ENCODE measurements around the gene UQCC2.

Gene UQCC2

DNA sequence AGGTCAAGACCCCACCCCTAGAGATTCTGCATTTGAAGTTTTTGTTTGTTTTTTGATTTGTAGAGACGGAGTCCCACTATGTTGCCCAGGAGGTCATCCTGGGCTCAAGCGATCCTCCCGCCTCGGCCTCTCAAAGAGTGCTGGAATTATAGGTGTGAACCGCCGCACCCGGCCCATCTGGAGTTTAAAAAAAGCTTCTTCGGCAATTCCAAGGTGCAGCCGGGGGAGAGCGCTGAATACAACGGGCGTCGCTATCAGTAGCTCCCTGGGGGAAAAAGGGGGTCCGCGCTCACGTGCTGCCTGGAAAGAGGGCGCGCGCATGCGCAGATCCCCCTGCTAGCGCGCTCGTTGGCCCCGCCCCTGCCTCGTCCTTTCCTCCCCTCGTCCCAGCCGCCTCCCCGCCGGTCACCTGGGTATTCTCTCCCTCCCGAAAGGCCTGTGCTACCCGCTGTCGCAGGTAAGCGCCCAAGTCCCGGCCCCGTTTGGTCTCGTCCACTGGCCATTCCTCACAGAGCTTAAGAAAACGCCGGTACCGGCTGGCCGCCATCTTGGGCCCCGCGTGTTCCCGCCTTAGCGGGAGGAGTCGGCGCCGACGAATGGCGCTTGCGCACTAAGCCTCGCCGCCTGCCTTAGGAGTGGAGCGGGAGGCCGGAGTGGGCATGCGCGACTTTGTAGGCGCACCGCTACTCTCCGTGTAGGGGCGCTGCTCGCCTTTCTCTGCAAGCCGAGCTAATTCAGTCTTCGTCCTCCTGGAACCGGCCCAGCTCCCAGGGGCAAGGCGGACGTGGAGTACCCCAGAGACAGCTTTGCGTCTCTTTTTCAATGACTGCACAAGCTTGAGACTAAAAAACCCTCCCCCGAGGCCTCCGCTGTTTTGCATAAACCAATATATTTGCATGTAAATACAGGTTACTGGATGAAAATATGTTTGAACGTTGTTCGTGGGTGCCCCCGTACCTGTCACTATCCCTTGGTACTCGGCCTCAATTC, at the start of gene UQCC2:
Gene UQCC2 (minus strand): TSS at position 561 of the 990 bp plus-strand sequence. CDS start 14 bp downstream, at position 547.
- peak; percentile 98 for DNase-seq

DNA sequence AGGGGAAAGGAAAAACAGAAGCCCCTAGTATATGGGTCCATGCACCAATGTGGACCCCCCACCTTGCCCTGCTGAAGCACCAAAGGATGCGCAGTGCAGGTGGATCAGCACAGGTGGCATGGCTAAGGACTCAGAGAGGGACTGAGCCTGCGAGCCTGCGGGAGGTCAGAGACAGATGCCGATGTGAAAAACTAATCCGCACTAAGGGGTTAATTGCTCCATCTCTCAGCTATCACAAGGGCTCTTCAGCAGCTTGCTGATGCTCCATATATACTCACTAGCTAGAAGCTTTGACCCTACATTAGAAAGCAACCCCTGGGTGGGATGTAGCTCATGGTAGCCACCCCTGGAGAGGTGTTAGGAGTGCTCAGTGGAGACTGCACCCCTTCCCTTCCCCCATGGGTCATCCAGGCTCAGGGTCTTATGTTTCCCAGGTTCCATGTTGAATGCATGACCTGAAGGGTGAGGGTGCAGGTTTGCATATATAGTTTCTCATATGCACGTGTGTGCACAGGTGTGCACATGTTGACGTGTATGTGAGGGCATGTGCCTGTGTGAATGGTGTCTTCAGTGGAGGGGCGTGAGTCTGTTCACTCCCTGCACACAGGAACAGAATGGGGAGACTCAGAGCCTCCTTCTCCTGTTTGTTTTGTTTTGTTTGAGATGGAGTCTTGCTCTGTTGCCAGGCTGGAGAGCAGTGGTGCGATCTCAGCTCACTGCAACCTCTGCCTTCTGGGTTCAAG, 48.6 kb upstream of the UQCC2 start:
- DNase-seq = no peak

DNA sequence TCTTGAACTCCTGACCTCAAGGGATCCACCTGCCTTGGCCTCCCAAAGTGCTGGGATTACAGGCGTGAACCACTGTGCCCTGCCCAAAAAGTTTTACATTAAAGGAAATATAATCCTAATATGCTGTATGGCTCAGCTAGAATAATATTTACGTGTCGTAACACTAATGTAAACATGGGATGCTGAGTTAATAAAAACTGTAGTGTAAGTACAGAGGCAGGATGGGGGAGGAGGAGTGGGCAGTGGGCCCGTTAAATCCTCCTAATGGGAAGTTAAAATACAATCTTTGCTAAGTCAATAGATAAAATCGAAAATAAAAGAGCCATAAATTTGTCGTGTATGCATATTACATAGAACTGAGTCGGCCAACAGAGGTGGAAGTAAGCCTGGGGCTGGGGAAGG, 47.3 kb upstream of the UQCC2 start:
- DNase-seq = no peak

GRCh38 chr6:33757906-33758305, 46.4 kb upstream of the UQCC2 start:
- DNase-seq = no peak

DNA sequence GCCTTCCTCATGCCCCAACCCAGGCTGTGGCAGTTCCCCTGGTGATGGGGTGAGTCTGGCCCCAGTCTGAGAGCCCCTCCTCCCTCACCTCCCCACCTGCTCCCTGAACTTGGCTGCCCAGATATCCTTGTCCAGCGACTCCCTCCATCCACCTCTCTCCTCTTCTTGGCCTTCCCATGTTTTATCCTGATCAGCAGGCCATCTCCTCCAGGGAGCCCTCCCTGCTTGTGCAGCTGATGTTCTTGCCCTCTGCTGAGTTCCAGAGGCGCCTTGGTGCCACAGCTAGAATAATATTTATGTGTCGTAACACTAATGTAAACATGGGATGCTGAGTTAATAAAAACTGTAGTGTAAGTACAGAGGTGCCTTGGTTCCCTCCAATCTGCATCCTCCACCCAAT, 45.6 kb upstream of the UQCC2 start:
- DNase-seq = no peak

DNA sequence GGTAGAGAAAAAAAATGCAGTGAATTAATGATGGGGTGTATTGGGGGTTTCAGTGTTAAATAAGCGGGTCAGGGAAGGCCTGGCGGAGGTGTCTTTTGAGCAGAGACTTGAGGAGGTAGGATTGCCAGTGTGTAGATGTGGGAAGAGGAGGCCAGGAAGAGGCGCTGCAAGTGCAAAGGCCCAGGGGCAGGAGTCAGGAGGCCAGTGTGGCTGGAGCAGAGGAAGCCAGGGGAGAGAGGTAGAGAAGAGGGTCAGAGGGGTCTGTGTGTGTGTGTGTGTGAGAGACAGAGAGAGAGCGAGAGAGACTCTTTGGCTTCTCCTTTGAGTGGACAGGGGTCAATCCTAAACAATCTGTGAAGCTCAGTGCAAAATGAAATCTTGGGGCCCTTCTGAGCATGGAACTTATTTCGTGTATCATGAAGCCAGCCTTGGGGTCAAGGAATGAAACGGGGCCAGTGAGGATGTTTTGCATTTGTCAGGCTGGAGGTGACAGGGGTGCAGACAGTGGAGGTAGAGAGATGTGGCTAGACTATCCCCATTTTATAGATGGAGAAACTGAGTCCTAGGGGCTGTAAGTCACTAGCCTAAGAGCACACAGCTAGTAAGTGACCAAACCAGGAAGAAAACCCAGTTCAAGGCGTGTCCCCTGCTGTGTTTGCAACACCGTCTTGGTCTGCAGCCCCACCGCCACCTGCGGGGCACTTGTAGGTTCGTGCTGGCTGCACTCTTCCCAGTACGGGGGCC, 44.9 kb upstream of the UQCC2 start:
- DNase-seq = no peak

GRCh38 chr6:33755070-33755869, 43.8 kb upstream of the UQCC2 start:
- DNase-seq = no peak

- DNase-seq = no peak
Measured at GRCh38 chr6:33754222-33754621, 42.7 kb upstream of the UQCC2 start.

DNA sequence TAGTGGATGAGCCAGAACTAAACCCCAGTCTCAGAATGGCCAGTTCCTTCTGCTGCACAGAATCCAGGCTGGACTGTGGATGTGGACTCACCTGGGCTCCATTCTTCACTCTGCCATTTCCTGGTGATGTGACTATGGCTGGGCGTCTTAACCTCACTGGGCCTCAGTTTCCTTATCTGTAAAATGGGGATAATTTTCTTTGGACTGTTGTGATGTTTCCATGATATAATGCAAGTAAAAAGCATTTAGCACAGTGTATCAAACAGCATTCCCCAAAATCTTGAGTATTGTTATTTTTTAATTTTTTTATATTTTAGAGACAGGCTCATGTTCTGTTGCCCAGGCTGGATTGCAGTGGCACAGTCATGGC, 41.1 kb upstream of the UQCC2 start:
- DNase-seq = no peak

DNA sequence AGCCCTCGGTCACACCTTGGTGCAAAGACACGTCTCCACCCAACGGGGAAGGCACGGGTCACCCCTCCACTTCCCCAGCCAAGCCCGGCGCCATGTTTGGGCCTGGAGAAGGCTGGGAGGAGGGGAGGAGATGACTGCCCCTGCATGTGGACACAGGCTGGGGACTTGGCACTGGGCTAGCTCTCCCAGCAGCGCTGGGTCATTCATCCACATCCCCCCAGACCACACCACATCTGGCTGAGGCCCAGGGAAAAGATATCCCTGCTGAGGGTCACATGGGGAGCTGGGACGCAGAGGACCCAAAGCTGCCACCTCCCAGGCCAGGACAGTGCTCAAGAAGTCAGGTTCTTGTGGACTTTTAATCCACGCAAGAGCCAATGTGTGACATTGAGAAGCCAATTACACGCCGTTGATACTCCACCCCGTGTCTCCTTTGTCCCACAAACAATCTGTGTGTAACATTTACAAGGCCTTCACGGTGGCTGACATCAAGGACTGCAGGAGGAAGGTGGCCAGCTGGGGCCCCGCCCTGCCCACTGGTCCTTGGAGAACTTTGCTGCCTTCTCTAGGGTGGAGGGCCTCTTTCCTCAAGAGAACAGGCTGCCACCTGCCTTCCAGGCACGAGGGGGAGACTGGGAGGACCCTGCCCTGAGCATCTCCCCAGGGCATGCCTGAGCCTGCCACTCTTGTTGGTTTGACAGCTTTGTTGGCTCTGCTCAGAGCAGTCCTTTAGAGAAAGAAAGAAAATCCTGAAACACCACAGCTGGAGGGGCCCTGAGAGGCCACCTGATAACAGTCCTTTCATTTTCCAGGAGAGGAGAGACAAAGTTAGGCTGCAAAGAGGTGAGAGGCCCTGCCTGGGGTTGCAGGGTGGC, 40.5 kb upstream of the UQCC2 start:
- no peak for DNase-seq

DNA sequence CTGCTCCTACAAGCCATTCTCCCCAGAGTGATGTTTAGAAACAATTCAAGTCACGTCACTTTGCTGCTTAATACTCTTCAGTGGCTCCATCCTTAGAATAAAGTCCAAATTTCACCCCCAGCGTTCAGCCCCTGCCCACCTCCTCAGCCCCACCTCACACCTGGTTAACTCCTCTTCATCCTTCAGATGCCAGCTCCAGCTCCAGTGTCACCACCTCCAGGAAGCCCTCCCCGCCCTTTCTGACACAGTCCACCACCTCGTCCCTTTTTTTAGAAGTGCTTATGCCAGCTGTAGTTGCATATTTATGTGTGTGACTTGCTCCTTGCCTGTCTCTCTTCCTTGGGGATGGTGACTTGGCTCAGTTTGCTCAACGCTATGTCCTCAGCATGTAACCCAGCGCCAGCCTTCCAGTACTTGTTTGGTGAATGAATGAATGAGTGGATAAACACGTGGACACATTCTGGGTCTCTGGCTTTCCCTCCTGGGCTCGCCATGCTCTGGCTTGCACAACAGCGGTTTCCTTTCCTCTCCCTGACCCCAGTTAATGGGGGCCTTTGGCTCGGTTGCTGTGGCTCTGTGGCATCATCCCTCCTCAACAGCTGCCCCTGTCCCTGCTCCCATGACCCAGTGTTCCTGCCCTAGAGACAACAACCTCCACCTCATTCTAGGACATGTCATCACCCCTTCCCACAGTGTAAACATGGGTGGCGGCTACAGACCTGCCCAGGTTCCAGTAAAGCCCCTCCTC, 38.9 kb upstream of the UQCC2 start:
- no peak for DNase-seq

DNA sequence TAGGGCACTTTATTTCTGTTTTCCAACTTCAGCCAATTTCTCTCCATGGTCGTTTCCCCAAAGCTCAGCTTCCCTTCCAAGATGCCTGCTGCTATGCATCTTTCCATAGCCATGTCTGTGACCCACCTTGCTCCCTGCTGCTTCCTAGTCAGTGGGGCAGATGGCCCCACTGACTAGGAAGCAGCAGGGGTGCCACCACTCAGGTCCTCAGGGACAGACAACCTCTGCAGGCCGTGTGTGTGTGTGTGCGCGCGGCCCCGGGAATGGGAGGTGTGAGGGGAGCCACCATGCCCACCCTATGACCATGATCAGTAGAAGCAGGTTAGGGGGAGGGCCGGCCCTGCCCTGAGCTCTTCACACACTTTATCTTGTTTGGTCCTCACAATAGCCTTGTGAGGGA, 37.9 kb upstream of the UQCC2 start:
- no peak for DNase-seq

DNA sequence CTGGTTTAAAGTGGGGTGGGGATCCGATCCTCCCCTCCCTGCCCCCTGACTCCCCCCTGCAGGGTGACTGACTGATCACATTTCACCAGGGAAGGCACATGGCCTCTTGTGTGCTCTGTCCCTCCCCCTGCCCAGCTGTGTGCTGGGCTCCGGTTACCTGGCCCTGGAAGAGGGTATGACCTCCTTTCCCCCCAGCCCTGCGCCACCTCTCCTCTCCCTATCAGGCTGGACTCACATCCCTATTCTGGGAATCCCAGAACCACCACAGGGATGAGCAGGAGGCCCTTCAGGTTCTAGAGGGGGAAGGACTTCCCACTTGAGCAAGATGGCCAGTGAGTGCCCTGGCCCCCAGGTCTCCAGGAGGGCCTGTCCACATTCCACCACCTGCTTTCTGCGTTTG, 37.3 kb upstream of the UQCC2 start:
- no peak for DNase-seq

GRCh38 chr6:33747823-33748222, 36.3 kb upstream of the UQCC2 start:
- no peak for DNase-seq

- DNase-seq = no peak
Measured at GRCh38 chr6:33746651-33747100, 35.2 kb upstream of the UQCC2 start, which contains the start of gene IP6K3. IP6K3 (minus strand) TSS chr6:33746905; CDS start chr6:33735476, 11,429 bp downstream.

- DNase-seq = no peak
Measured at GRCh38 chr6:33746036-33746600, 34.6 kb upstream of the UQCC2 start.

- no peak for DNase-seq
Measured at GRCh38 chr6:33745548-33745947, 34.0 kb upstream of the UQCC2 start.

DNA sequence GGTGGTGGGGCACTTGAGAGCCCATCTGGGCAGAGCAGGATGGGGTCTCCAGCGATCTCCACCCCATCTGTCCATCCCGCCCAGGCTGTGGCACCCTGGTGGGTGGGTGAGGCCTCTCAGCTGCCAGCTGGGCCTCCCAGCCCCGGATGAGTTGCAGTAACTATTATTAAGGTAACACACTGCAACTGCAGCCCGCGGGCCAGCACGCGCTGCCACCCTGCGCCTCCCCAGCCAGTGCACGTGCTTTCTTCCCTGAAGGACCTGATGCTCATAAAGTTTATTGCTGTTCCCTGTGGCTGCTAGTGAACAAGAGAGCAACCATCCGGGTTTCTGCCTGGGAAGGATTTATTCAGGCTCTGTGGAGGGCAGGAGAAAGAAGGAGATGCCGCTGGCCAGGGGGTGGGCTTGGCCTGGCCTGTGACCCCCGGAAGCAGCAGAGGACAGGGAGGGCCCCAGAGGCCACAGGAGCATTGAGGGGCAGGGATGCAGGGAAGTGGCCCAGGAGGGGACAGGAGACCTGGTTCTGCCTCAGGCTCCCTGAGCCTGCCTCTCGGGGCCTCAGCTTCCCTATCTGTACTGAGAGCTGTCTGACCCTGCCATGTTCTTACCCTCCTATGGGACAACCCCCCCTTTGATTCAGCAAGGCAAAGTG, 33.5 kb upstream of the UQCC2 start:
- DNase-seq = no peak

All from hematopoietic multipotent progenitor cell treated with erythropoietin and hydrocortisone succinate and interleukin-3 and kit ligand, for 8 days (in vitro differentiated cells).